ENCODE data around the gene HOXB3. TPM values are rescaled to one million over a fixed set of nuclear protein-coding genes. Genes with fewer than 3 reads are reported as not detected.

Gene HOXB3
- polyA plus RNA-seq, 1 of the 3 experiments (the other 2 are of a cell fraction): 0.46 TPM

GRCh38 chr17:48596000-48596734, 6.1 kb upstream of the HOXB3 start (continued):
- no peak for TF ChIP-seq TAF1 (IDR thresholded peaks at IDR 0.05; ENCODE audit: borderline replicate concordance, low read depth, low read length)
- TF ChIP-seq EP300 (IDR thresholded peaks at IDR 0.05; ENCODE audit: borderline replicate concordance in 1 of 2, low read depth in 1 of 2, low read length in 1 of 2): no peak
- TF ChIP-seq IRF3 (IDR thresholded peaks at IDR 0.05; ENCODE audit: low read depth, low read length): no peak
- TF ChIP-seq GATA2 (CRISPR knock-in tag; IDR thresholded peaks at IDR 0.05): no peak
- no peak for TF ChIP-seq FOXM1 (IDR thresholded peaks at IDR 0.05; ENCODE audit: low read depth)
- TF ChIP-seq POLR2AphosphoS5 (IDR thresholded peaks at IDR 0.05; ENCODE audit: low read depth, low read length): no peak
- no peak for TF ChIP-seq RXRA (IDR thresholded peaks at IDR 0.05; ENCODE audit: borderline replicate concordance, low read depth)
- no peak for TF ChIP-seq CHD2 (IDR thresholded peaks at IDR 0.05; ENCODE audit: low read length, partially characterized antibody)
- no peak for TF ChIP-seq EZH2phosphoT487 (IDR thresholded peaks at IDR 0.05; ENCODE audit: borderline replicate concordance, low read depth)
- TF ChIP-seq USF2 (IDR thresholded peaks at IDR 0.05; ENCODE audit: borderline replicate concordance, low read depth, low read length): no peak

- H3K4me3 ChIP-seq (ENCODE audit: low read depth in 2 of 2, low read length in 1 of 2): no peak overlapping the region
- H3K9me3 ChIP-seq: no peaks in the 10 kb centered on the region
- H3K79me2 ChIP-seq (ENCODE audit: insufficient read depth): no peaks in the 10 kb centered on the region
- H3F3A ChIP-seq (replicated peaks; ENCODE audit: insufficient read depth): peaks cover 4% of the 10 kb centered on the region
- no peak overlapping the region for H3K9ac ChIP-seq
- no peak overlapping the region for H2AFZ ChIP-seq (ENCODE audit: low read depth)
- no peak for DNase-seq
- no peaks in the 10 kb centered on the region for H3K36me3 ChIP-seq (replicated peaks in 1 of 2; ENCODE audit: control insufficient read depth in 1 of 2, insufficient read depth in 2 of 2, low read length in 1 of 2)
- peaks cover 12% of the 10 kb centered on the region; the same call in 1 of the 2 replicates for H4K20me1 ChIP-seq (ENCODE audit: insufficient read depth)
- POLR2A ChIA-PET: no interaction called here
- 0 out of 4 replicates have a peak, but pooled peaks cover 0 to 4% of the 10 kb centered on the region in 2 experiments for H3K4me1 ChIP-seq (ENCODE audit: control insufficient read depth in 1 of 2, insufficient read depth in 2 of 2, low read depth in 1 of 2, low read length in 1 of 2)
- CTCF ChIA-PET: interaction anchor here (0.7 to 3.7 kb wide), 10 partner anchors 11 to 440 kb away, joined by 3 to 20 read pairs (median 5); partner anchors contain the start of gene HOXB8
- WGBS (ENCODE audit: low lambda C conversion rate): 23% methylated on average over 25 of the region's 25 CpGs
- no peaks in the 10 kb centered on the region for H3K9me2 ChIP-seq
- no peak overlapping the region for H3K27ac ChIP-seq (ENCODE audit: low read depth in 2 of 2, low read length in 1 of 2)
- peaks cover 98% of the 10 kb centered on the region for H3K27me3 ChIP-seq (ENCODE audit: insufficient read depth)
- no peak overlapping the region for H3K4me2 ChIP-seq
- TF ChIP-seq YY1 (IDR thresholded peaks at IDR 0.05; ENCODE audit: low read depth) (no peak), REST (IDR thresholded peaks at IDR 0.05; ENCODE audit: low read depth, low read length) (no peak), SMC3 (IDR thresholded peaks at IDR 0.05; ENCODE audit: low read depth, low read length) (no peak), MXI1 (IDR thresholded peaks at IDR 0.05; ENCODE audit: low read depth, low read length) (no peak), POLR2AphosphoS5 (IDR thresholded peaks at IDR 0.05; ENCODE audit: low read depth, low read length) (no peak), GATA2 (CRISPR knock-in tag; IDR thresholded peaks at IDR 0.05) (no peak), MEF2A (IDR thresholded peaks at IDR 0.05; ENCODE audit: borderline replicate concordance, low read depth) (no peak), FOXM1 (IDR thresholded peaks at IDR 0.05; ENCODE audit: low read depth) (no peak), NRF1 (IDR thresholded peaks at IDR 0.05; ENCODE audit: low read depth, low read length) (no peak), RFX5 (IDR thresholded peaks at IDR 0.05; ENCODE audit: low read length) (no peak), NFIC (IDR thresholded peaks at IDR 0.05; ENCODE audit: borderline replicate concordance) (no peak), PBX3 (IDR thresholded peaks at IDR 0.05) (no peak), USF1 (IDR thresholded peaks at IDR 0.05; ENCODE audit: borderline replicate concordance, low read depth) (no peak), EZH2phosphoT487 (IDR thresholded peaks at IDR 0.05; ENCODE audit: borderline replicate concordance, low read depth) (no peak), FOSL2 (IDR thresholded peaks at IDR 0.05; ENCODE audit: borderline replicate concordance, low read depth) (no peak), RCOR1 (IDR thresholded peaks at IDR 0.05; ENCODE audit: low read length) (no peak)
These were observed 5.4 kb upstream of the HOXB3 start for GRCh38 chr17:48595278-48595999.
